ENCODE measurements around the gene CNTNAP5. TPM values are rescaled to one million over a fixed set of nuclear protein-coding genes. Genes with fewer than 3 reads are reported as not detected.

CNTNAP5 gene
- total and polyA plus RNA-seq, 2 donors (not counting 1 experiment from before 2014, with no cell fraction given) = not detected

- H2AFZ ChIP-seq (ENCODE audit: insufficient read depth, low read depth, low read length, poor library complexity, severe bottlenecking) = no peak overlapping the region
- H3K79me2 ChIP-seq (ENCODE audit: control insufficient read depth, insufficient read depth, low read length) = no peaks in the 10 kb centered on the region
- no peaks in the 10 kb centered on the region for H3K36me3 ChIP-seq (replicated peaks in 1 of 2; ENCODE audit: control extremely low read depth in 1 of 2, control insufficient read depth in 1 of 2, extremely low read depth in 1 of 2, insufficient read depth in 2 of 2, low read length in 1 of 2)
- ATAC-seq (ENCODE audit: low read depth) (no peak), DNase-seq (no peak)
- H3K4me3 Mint-ChIP-seq = no peak overlapping the region
- no peak overlapping the region for H3K4me2 ChIP-seq (replicated peaks; ENCODE audit: low read depth, low read length, poor library complexity, severe bottlenecking)
- no peaks in the 10 kb centered on the region for H4K20me1 ChIP-seq (ENCODE audit: control insufficient read depth, insufficient read depth, low read length, poor library complexity, severe bottlenecking)
- H3K9me3 Mint-ChIP-seq (ENCODE audit: insufficient read depth) = no peaks in the 10 kb centered on the region
- H3K9ac ChIP-seq (ENCODE audit: low read length) = no peak overlapping the region
- H3K4me1 Mint-ChIP-seq = no peaks in the 10 kb centered on the region
- H3K9me3 ChIP-seq (ENCODE audit: control extremely low read depth in 1 of 3, control insufficient read depth in 2 of 3, insufficient read depth in 1 of 3, low read length in 2 of 3) = no peaks in the 10 kb centered on the region
- H3K27me3 Mint-ChIP-seq = no peaks in the 10 kb centered on the region
- H3K27me3 ChIP-seq (replicated peaks in 1 of 4; ENCODE audit: control extremely low read depth in 1 of 4, control insufficient read depth in 3 of 4, insufficient read depth in 4 of 4, low read length in 3 of 4) = no peaks in the 10 kb centered on the region
- ChIA-PET CTCF (no interaction called here), POLR2A (no interaction called here)
- TF ChIP-seq EZH2 (IDR thresholded peaks at IDR 0.05; ENCODE audit: borderline replicate concordance, insufficient read depth, low read depth, low read length, poor library complexity, severe bottlenecking) = no peak
- TF ChIP-seq CTCF (IDR thresholded peaks at IDR 0.05) = no peak
- intact Hi-C loops (cut with micrococcal nuclease) = no loop called here
- H3K27ac ChIP-seq (ENCODE audit: low read length in 2 of 2) = no peak overlapping the region
- H3K4me3 ChIP-seq (ENCODE audit: control extremely low read depth in 1 of 5, extremely low read depth in 1 of 5, insufficient read depth in 1 of 5, low read depth in 2 of 5, low read length in 4 of 5) = no peak overlapping the region
- no peaks in the 10 kb centered on the region for H3K4me1 ChIP-seq (ENCODE audit: control insufficient read depth in 2 of 2, insufficient read depth in 2 of 2, low read length in 2 of 2)
- H3K27ac Mint-ChIP-seq = no peak overlapping the region
Measured at GRCh38 chr2:124283096-124283495, 258.0 kb downstream of the CNTNAP5 start.

GRCh38 chr2:124286089-124286783, 261.1 kb downstream of the CNTNAP5 start:
- 86% methylated on average over 6 of the region's 7 CpGs for WGBS (ENCODE audit: insufficient coverage)

More at GRCh38 chr2:124286089-124286783, 261.1 kb downstream of the CNTNAP5 start:
- no peaks in the 10 kb centered on the region for H4K20me1 ChIP-seq (ENCODE audit: control insufficient read depth, insufficient read depth, low read length, poor library complexity, severe bottlenecking)
- H3K9me3 ChIP-seq (ENCODE audit: control extremely low read depth in 1 of 3, control insufficient read depth in 2 of 3, insufficient read depth in 1 of 3, low read length in 2 of 3) = no peaks in the 10 kb centered on the region
- Mint-ChIP-seq H3K9me3 (ENCODE audit: insufficient read depth) (no peaks in the 10 kb centered on the region), H3K27ac (no peak overlapping the region), H3K4me3 (no peak overlapping the region), H3K27me3 (no peaks in the 10 kb centered on the region), H3K4me1 (no peaks in the 10 kb centered on the region)
- intact Hi-C loops (cut with micrococcal nuclease) = no loop called here
- H2AFZ ChIP-seq (ENCODE audit: insufficient read depth, low read depth, low read length, poor library complexity, severe bottlenecking) = no peak overlapping the region
- no peak for TF ChIP-seq EZH2 (IDR thresholded peaks at IDR 0.05; ENCODE audit: borderline replicate concordance, insufficient read depth, low read depth, low read length, poor library complexity, severe bottlenecking)
- TF ChIP-seq CTCF (IDR thresholded peaks at IDR 0.05) = no peak
- CTCF ChIA-PET = no interaction called here
- no peak overlapping the region for H3K9ac ChIP-seq (ENCODE audit: low read length)
- no peaks in the 10 kb centered on the region for H3K27me3 ChIP-seq (replicated peaks in 1 of 4; ENCODE audit: control extremely low read depth in 1 of 4, control insufficient read depth in 3 of 4, insufficient read depth in 4 of 4, low read length in 3 of 4)
- no peaks in the 10 kb centered on the region for H3K36me3 ChIP-seq (replicated peaks in 1 of 2; ENCODE audit: control extremely low read depth in 1 of 2, control insufficient read depth in 1 of 2, extremely low read depth in 1 of 2, insufficient read depth in 2 of 2, low read length in 1 of 2)
- no peak overlapping the region for H3K4me2 ChIP-seq (replicated peaks; ENCODE audit: low read depth, low read length, poor library complexity, severe bottlenecking)
- ATAC-seq (ENCODE audit: low read depth) (no peak), DNase-seq (no peak)
- H3K27ac ChIP-seq (ENCODE audit: low read length in 2 of 2) = no peak overlapping the region
- no peak overlapping the region for H3K4me3 ChIP-seq (ENCODE audit: control extremely low read depth in 1 of 5, extremely low read depth in 1 of 5, insufficient read depth in 1 of 5, low read depth in 2 of 5, low read length in 4 of 5)
- POLR2A ChIA-PET = no interaction called here
- H3K79me2 ChIP-seq (ENCODE audit: control insufficient read depth, insufficient read depth, low read length) = no peaks in the 10 kb centered on the region
- no peaks in the 10 kb centered on the region for H3K4me1 ChIP-seq (ENCODE audit: control insufficient read depth in 2 of 2, insufficient read depth in 2 of 2, low read length in 2 of 2)
